ENCODE results near the gene TSPAN3.

The TSPAN3 gene

GRCh38 chr15:77083381-77084160 is 12.7 kb upstream of the TSPAN3 start:
- TF ChIP-seq, protein P1, sequence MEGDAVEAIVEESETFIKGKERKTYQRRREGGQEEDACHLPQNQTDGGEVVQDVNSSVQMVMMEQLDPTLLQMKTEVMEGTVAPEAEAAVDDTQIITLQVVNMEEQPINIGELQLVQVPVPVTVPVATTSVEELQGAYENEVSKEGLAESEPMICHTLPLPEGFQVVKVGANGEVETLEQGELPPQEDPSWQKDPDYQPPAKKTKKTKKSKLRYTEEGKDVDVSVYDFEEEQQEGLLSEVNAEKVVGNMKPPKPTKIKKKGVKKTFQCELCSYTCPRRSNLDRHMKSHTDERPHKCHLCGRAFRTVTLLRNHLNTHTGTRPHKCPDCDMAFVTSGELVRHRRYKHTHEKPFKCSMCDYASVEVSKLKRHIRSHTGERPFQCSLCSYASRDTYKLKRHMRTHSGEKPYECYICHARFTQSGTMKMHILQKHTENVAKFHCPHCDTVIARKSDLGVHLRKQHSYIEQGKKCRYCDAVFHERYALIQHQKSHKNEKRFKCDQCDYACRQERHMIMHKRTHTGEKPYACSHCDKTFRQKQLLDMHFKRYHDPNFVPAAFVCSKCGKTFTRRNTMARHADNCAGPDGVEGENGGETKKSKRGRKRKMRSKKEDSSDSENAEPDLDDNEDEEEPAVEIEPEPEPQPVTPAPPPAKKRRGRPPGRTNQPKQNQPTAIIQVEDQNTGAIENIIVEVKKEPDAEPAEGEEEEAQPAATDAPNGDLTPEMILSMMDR (IDR thresholded peaks at IDR 0.05) = no peak

DNA sequence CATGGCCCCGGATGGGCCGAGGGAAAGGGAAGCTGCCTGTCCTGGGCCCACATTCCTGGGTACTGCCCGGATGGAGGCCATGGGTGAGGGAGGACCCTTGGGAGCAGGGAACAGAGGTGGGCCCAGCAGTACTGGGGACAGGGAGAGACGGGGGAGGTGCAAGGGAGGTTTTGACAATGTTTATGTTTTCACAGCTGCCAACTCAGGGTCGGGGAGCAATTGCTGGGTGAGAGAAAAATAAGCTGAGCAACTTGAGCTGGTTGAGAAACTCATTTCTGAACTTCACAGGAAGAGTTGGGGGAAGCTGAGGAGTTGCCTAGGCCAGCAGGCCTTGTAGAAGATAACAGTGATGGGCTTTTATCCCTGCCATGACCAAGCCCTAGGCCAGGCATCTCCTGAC is 11.1 kb upstream of the TSPAN3 start:
- TF ChIP-seq, protein P1 (IDR thresholded peaks at IDR 0.05) = no peak

- TF ChIP-seq, protein P1 (IDR thresholded peaks at IDR 0.05) = no peak
These were observed 5.5 kb upstream of the TSPAN3 start for GRCh38 chr15:77076323-77076915.

- TF ChIP-seq, protein P1 (IDR thresholded peaks at IDR 0.05) = no peak
These were observed 4.6 kb upstream of the TSPAN3 start for GRCh38 chr15:77075528-77075927.

DNA sequence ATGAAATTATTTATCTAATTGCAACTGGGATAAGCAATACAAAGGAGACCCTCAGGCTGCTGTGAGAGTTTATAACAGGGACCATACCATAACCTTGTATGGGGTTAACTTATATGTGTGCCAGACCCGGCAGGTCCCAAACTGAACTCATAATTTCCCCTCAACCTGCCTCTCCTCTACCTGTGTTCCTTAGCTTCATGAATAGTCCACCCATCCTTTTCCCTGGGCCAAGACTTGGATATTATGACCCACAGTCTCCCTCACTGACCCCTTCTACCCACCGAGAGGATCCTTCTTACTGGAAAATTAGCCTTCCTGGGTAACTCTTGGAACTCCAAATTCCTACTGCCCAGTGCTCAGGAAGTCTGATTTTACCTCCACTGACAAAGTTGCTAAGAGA is 3.4 kb upstream of the TSPAN3 start:
- TF ChIP-seq, protein P1 (IDR thresholded peaks at IDR 0.05) = no peak

- TF ChIP-seq, protein P1 (IDR thresholded peaks at IDR 0.05) = no peak
These were observed 655 bp upstream of the TSPAN3 start for GRCh38 chr15:77071305-77072223.

- TF ChIP-seq, protein P1 (IDR thresholded peaks at IDR 0.05) = no peak
These were observed 772 bp downstream of the TSPAN3 start for GRCh38 chr15:77070180-77070494.
